ENCODE results near the gene MAP4K2.

GRCh38 chr11:64762674-64763525 is 40.1 kb downstream of the MAP4K2 start:
- TF ChIP-seq, protein P1, sequence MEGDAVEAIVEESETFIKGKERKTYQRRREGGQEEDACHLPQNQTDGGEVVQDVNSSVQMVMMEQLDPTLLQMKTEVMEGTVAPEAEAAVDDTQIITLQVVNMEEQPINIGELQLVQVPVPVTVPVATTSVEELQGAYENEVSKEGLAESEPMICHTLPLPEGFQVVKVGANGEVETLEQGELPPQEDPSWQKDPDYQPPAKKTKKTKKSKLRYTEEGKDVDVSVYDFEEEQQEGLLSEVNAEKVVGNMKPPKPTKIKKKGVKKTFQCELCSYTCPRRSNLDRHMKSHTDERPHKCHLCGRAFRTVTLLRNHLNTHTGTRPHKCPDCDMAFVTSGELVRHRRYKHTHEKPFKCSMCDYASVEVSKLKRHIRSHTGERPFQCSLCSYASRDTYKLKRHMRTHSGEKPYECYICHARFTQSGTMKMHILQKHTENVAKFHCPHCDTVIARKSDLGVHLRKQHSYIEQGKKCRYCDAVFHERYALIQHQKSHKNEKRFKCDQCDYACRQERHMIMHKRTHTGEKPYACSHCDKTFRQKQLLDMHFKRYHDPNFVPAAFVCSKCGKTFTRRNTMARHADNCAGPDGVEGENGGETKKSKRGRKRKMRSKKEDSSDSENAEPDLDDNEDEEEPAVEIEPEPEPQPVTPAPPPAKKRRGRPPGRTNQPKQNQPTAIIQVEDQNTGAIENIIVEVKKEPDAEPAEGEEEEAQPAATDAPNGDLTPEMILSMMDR (IDR thresholded peaks at IDR 0.05; ENCODE audit: low read length), result no peak
- no peak for TF ChIP-seq EZH2 (IDR thresholded peaks at IDR 0.05; ENCODE audit: borderline replicate concordance, low read length)
